GM19043 (cell line): Measurements from ENCODE around the gene KLF2.
"Not testable (repeated sequence)": the region's sequence is repeated elsewhere in the genome, so short reads cannot be mapped to it uniquely, and the experiment has no call there.

Experiments used
- ATAC-seq: cut with Tn5 transposase; IDR thresholded peaks from one replicate; pipeline ENCODE4 v1.9.1; 2021; ENCODE audit warnings: low read depth; ENCODE audit not compliant: unreplicated experiment

KLF2 gene

GRCh38 chr19:16324384-16325160 is at the start of gene KLF2:
KLF2 (plus strand) TSS chr19:16324826; CDS start chr19:16324924, 98 bp downstream.
- no peak for ATAC-seq

GRCh38 chr19:16280306-16280705 is 44.3 kb upstream of the KLF2 start:
- ATAC-seq: no peak

- ATAC-seq: no peak
Measured at GRCh38 chr19:16281743-16282142, 42.9 kb upstream of the KLF2 start.

GRCh38 chr19:16283210-16284061 is 41.2 kb upstream of the KLF2 start:
- ATAC-seq: no peak

GRCh38 chr19:16284505-16284904 is 40.1 kb upstream of the KLF2 start:
- no peak for ATAC-seq

- not testable (repeated sequence) for ATAC-seq
Measured at GRCh38 chr19:16285079-16285478, 39.5 kb upstream of the KLF2 start.

- no peak for ATAC-seq
Measured at GRCh38 chr19:16285769-16286498, 38.7 kb upstream of the KLF2 start.

GRCh38 chr19:16288544-16288943 is 36.1 kb upstream of the KLF2 start:
- no peak for ATAC-seq

GRCh38 chr19:16289594-16289993 is 35.0 kb upstream of the KLF2 start:
- ATAC-seq: no peak

- no peak for ATAC-seq
Measured at GRCh38 chr19:16290692-16291091, 33.9 kb upstream of the KLF2 start.

- ATAC-seq: no peak
Measured at GRCh38 chr19:16293118-16294091, 31.2 kb upstream of the KLF2 start.

- ATAC-seq: no peak
Measured at GRCh38 chr19:16295057-16295456, 29.6 kb upstream of the KLF2 start.

- no peak for ATAC-seq
Measured at GRCh38 chr19:16296713-16297112, 27.9 kb upstream of the KLF2 start.

- no peak for ATAC-seq
Measured at GRCh38 chr19:16297575-16298178, 26.9 kb upstream of the KLF2 start.

- no peak for ATAC-seq
Measured at GRCh38 chr19:16298334-16298733, 26.3 kb upstream of the KLF2 start.

GRCh38 chr19:16301999-16302694 is 22.5 kb upstream of the KLF2 start:
- ATAC-seq: no peak

GRCh38 chr19:16303755-16304154 is 20.9 kb upstream of the KLF2 start:
- no peak for ATAC-seq

GRCh38 chr19:16304511-16304910 is 20.1 kb upstream of the KLF2 start:
- not testable (repeated sequence) for ATAC-seq

GRCh38 chr19:16305060-16305459 is 19.6 kb upstream of the KLF2 start:
- ATAC-seq: not testable (repeated sequence)
